COLO829 (cell line): ENCODE measurements around the gene FBXO22.
"Not testable (repeated sequence)": the region's sequence is repeated elsewhere in the genome, so short reads cannot be mapped to it uniquely, and the experiment has no call there.

Experiments used
- DNase-seq: peaks from one replicate; pipeline ENCODE4 v3.0.0; 2012; ENCODE audit warnings: low spot score

FBXO22 gene

DNA sequence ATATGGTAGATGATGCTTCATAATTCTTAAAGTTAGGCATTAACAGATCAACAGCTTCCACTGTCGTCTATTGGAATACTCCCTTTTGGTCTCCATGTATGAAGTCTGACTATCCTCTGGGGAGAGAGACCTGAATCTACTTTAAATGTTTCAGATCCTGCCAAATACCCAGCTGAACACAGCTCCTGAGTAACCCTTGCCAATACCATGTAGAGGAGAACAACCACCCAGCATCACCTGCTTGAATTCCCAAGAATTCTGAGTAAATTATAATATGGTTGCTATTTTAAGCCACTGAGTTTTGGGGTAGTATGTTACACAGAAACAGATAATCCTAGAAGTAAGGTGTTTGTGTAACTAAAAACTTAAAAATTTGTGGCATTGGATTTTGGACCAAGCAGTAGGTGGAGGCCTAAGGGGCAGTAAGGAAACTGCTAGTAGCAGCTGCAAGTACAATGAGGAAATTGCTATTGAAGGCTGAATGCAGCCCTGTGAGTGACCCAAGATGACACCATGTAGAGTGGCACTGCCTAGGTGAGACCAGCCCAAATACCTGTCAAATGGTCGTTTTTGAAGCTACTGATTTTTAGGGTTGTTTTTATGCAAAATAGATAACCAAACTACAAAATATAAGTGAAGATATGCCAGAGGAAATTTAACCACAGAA lies 77.6 kb downstream of the FBXO22 start:
- no peak for DNase-seq

DNA sequence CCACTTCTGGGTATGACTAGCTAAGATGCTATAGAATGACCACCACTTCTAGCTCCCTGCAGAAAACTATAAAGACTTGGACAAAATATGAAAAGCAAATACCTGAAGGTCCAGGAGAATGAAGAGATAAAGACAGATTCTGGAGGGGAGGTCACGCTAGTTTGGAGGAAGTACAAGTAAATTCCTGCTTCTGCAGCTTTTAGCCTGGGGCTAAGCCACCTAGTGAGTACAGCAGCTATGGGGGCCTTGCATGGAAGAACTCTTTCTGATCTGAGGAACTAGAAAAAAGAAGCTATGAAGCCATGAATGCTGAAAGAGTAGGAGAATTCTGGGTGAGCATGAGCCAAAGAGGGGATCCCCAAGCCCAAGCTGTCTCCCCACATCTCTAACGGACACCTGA lies 78.8 kb downstream of the FBXO22 start:
- DNase-seq, result no peak

DNA sequence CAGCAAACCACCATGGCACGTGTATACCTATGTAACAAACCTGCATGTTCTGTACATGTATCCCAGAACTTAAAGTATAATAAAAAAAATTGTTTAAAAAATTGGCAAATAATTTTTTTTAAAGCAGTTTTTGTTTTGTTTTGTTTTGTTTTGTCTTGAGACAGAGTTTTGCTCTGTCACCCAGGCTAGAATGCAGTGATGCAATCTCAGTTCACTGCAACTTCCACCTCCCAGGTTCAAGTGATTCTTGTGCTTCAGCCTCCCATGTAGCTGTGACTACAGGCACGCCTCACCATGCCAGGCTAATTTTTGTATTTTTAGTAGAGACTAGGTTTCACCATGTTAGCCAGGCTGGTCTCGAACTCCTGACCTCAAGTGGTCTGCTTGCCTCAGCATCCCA lies 81.0 kb downstream of the FBXO22 start:
- DNase-seq, result not testable (repeated sequence)

DNA sequence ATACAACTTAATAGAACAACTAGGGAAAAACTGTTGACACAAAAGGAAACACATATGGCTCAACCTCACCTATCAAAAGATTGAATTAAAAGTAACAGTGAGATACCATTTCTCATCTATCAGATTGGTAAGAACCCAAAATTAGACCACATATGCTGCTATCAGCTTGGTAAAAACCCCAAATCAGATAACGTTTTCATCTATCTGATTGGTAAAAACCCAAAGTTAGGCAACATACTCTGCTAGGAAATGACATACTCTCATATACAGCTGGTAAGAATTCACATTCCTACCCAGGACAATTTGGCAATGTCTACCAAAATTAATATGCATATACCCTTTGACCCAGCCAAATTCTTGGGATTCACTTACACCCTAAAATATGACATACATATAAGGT lies 82.3 kb downstream of the FBXO22 start:
- no peak for DNase-seq

DNA sequence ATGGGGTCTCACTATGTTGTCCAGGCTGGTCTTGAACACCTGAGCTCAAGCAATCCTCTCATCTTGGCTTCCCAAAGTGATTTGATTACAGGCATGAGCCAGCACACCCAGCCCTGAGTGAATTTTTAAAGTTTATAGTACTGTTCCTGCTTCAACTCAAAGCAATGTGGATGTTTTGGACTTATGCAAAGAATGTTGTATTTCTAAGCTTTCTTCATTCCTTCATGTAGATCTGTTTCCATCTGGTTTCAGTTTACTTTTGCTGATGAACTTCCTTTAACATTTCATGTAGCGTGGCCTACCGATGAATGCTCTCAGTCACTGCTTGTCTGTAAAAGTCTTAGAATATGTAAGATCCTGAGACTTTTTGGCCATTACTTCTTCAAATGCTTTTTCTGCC lies 85.4 kb downstream of the FBXO22 start:
- DNase-seq, result no peak

DNA sequence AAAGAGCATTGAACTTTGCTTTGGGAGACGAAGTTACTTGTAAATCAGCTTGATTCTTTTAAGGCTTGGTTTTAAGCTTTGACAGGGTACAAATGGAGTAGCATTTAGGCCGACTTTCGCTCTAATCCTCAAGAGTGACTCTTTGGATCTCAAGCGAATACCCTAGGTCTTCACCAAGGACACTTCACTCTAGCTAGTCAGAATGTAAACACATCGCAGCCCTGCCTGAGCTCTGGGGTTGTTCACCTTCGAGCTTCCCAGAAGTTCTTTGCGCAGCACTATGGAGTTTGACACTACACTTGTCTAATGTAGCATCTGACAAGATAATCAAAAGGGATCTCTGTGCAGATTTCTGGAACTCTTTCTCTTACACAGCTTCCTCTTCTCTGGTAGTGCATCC lies 86.2 kb downstream of the FBXO22 start:
- DNase-seq, result no peak
